Endothelial cell of umbilical vein (primary cell): ENCODE measurements around the gene PASK. TPM values are rescaled to one million over a fixed set of nuclear protein-coding genes. Genes with fewer than 3 reads are reported as not detected.

ENCODE experiments used
- BruUV-seq: library from RNA; stranded (reverse); fragments of 400-500 nt; replicated peaks from 2 replicates; lab custom pipeline; 2021; lab: Mats Ljungman, UMichigan
- CTCF ChIA-PET: fragments of 300-600, 350-600 bp; sonication (Branson Sonifier 250); formaldehyde crosslinking; loops from one replicate; lab custom pipeline; 2021; ENCODE audit warnings: antibody characterized with exemption, inconsistent platforms; lab: Charles Lee
- POLR2A ChIA-PET: fragments of 300-600, 350-600 bp; sonication (Branson Sonifier 250); formaldehyde crosslinking; loops from one replicate; lab custom pipeline; 2021; ENCODE audit warnings: antibody characterized with exemption, inconsistent platforms; lab: Charles Lee
- DNase-seq: peaks from one replicate; pipeline ENCODE4 v3.0.0-alpha.2; 2011; ENCODE audit warnings: low read depth, low spot score
- FAIRE-seq: peaks from 2 replicates; lab custom pipeline; 2011; peaks lifted over from hg19 to GRCh38; lab: Jason Lieb, UNC
- H2AFZ ChIP-seq: 2 replicates; pipeline ENCODE4 v1.6.0; 2012; ENCODE audit warnings: low read depth, low read length, control low read depth, inconsistent platforms
- H3K27ac ChIP-seq: 2 replicates; pipeline ENCODE4 v1.5.1; 2011; ENCODE audit warnings: low read depth, mild to moderate bottlenecking, control low read depth, low read length, moderate library complexity; ENCODE audit not compliant: insufficient read depth
- H3K27me3 ChIP-seq, 2 experiments: 2 replicates each; pipeline versions ENCODE4 v1.6.0 to v1.6.1; 2011; ENCODE audit warnings: low read length in 2 of 2, mixed read lengths in 1 of 2; ENCODE audit not compliant: control insufficient read depth in 2 of 2, insufficient read depth in 2 of 2
- H3K36me3 ChIP-seq, 2 experiments: 2 replicates in 1 of 2; 3 replicates in 1 of 2; pipeline ENCODE4 v1.5.1; 2011; ENCODE audit warnings: low read length in 2 of 2, mild to moderate bottlenecking in 1 of 2, moderate library complexity in 1 of 2; ENCODE audit not compliant: control insufficient read depth in 2 of 2, insufficient read depth in 2 of 2; ENCODE audit errors: extremely low read depth in 1 of 2
- H3K4me1 ChIP-seq: 3 replicates; pipeline ENCODE4 v1.5.1; 2011; ENCODE audit warnings: mild to moderate bottlenecking, low read length; ENCODE audit not compliant: control insufficient read depth, insufficient read depth; ENCODE audit errors: extremely low read depth
- H3K4me2 ChIP-seq: 2 replicates; pipeline ENCODE4 v1.6.1; 2011; ENCODE audit warnings: low read length, control low read depth, mixed read lengths; ENCODE audit not compliant: insufficient read depth
- H3K4me3 ChIP-seq, 3 experiments: fragments of 200-600 bp in 1 of 3; sonication (generic), shearing (Covaris generic) in 1 of 3; replicated peaks in 1 of 3; 2 replicates each; pipeline ENCODE4 v1.5.1; 2011 to 2016; ENCODE audit warnings: control low read depth in 3 of 3, low read length in 3 of 3, mild to moderate bottlenecking in 2 of 3, inconsistent platforms in 1 of 3, low read depth in 1 of 3, moderate library complexity in 1 of 3; ENCODE audit not compliant: insufficient read depth in 1 of 3
- H3K79me2 ChIP-seq: 2 replicates; pipeline ENCODE4 v1.6.0; 2012; ENCODE audit warnings: low read length, inconsistent platforms; ENCODE audit not compliant: control insufficient read depth, insufficient read depth
- H3K9ac ChIP-seq: replicated peaks from 2 replicates; pipeline ENCODE3; 2011; ENCODE audit warnings: low read length, control low read depth; ENCODE audit not compliant: insufficient read depth; ENCODE audit errors: extremely low read depth
- H3K9me1 ChIP-seq: replicated peaks from 3 replicates; pipeline ENCODE4 v1.6.0; 2011; ENCODE audit warnings: mild to moderate bottlenecking, low read length; ENCODE audit not compliant: control insufficient read depth, insufficient read depth; ENCODE audit errors: extremely low read depth
- H3K9me3 ChIP-seq: replicated peaks from 2 replicates; pipeline ENCODE4 v1.5.1; 2012; ENCODE audit warnings: low read length, inconsistent platforms; ENCODE audit not compliant: control insufficient read depth, insufficient read depth
- H4K20me1 ChIP-seq: replicated peaks from 2 replicates; pipeline ENCODE3; 2011; ENCODE audit warnings: mild to moderate bottlenecking, low read length; ENCODE audit not compliant: control insufficient read depth, insufficient read depth; ENCODE audit errors: extremely low read depth
- EZH2 ChIP-seq: IDR thresholded peaks from 2 replicates; pipeline ENCODE4 v1.6.1; 2012; ENCODE audit warnings: borderline replicate concordance, low read depth, mild to moderate bottlenecking, moderate library complexity, low read length, inconsistent platforms; ENCODE audit not compliant: severe bottlenecking
- FOS ChIP-seq: IDR thresholded peaks from 2 replicates; pipeline ENCODE4 v1.6.1; 2011; ENCODE audit warnings: mild to moderate bottlenecking, low read length, moderate library complexity, borderline replicate concordance; ENCODE audit not compliant: insufficient read depth
- GATA2 ChIP-seq: IDR thresholded peaks from 2 replicates; pipeline ENCODE4 v1.7.0; 2011; ENCODE audit warnings: low read depth, mild to moderate bottlenecking, moderate library complexity, mixed read lengths, low read length; ENCODE audit not compliant: insufficient read length, insufficient read depth
- JUN ChIP-seq: IDR thresholded peaks from 2 replicates; pipeline ENCODE4 v1.6.1; 2011; ENCODE audit warnings: borderline replicate concordance, low read depth; ENCODE audit not compliant: insufficient read length, insufficient read depth
- MAX ChIP-seq: IDR thresholded peaks from 2 replicates; pipeline ENCODE4 v1.6.1; 2011; ENCODE audit not compliant: insufficient read depth, insufficient read length
- MYC ChIP-seq: IDR thresholded peaks from one replicate; pipeline ENCODE4 v1.6.1; 2011; ENCODE audit warnings: mild to moderate bottlenecking, low read depth, low read length
- POLR2A ChIP-seq: IDR thresholded peaks from 2 replicates; pipeline ENCODE4 v1.6.1; 2012; ENCODE audit warnings: low read depth, mild to moderate bottlenecking, control low read depth, low read length
- POLR2AphosphoS5 ChIP-seq: IDR thresholded peaks from 2 replicates; pipeline ENCODE4 v1.6.1; 2012; ENCODE audit warnings: low read depth, mild to moderate bottlenecking, control low read depth, low read length, moderate library complexity; ENCODE audit not compliant: insufficient read depth
- dilution Hi-C: fragments of 300-500 bp; cut with MboI; formaldehyde crosslinking; loops from one replicate; pipeline ENCODE4 v1.15.0; 2019; ENCODE audit warnings: low sequenced_read_pairs; ENCODE audit not compliant: extremely low pct_ligation_motif_present
- intact Hi-C: fragments of 100-400 bp; cut with micrococcal nuclease; formaldehyde crosslinking; loops from one replicate; pipeline ENCODE4 v1.10.0; 2022
- polyA plus RNA-seq, 4 experiments: library from polyadenylated mRNA; depleted of rRNA in 3 of 4; stranded (reverse) in 3 of 4; unstranded in 1 of 4; fragments of >200 nt; gene quantifications; 2 replicates each; pipeline versions ENCODE4 v1.2.1 to v1.2.3, GENCODE V29; 2011 to 2012; ENCODE audit warnings: missing spikeins in 1 of 4
- total RNA-seq: library from RNA; stranded (reverse); gene quantifications from 2 replicates; pipeline ENCODE4 v1.2.3, GENCODE V29; 2021
- TF ChIP-seq, protein P1 (sequence below), 2 donors: IDR thresholded peaks; 1 replicate in 1 of 2; 2 replicates in 1 of 2; pipeline ENCODE4 v1.5.1; 2011; ENCODE audit warnings: low read length in 2 of 2, mild to moderate bottlenecking in 2 of 2, moderate library complexity in 2 of 2, control low read depth in 1 of 2, inconsistent platforms in 1 of 2, low read depth in 1 of 2; ENCODE audit not compliant: insufficient read depth in 1 of 2; ENCODE audit errors: extremely low read depth in 1 of 2

Gene PASK
- total and polyA plus RNA-seq, 2 donors (not counting 3 experiments of a cell fraction or from before 2014, with no cell fraction given) = 5.7 to 17.3 TPM

DNA sequence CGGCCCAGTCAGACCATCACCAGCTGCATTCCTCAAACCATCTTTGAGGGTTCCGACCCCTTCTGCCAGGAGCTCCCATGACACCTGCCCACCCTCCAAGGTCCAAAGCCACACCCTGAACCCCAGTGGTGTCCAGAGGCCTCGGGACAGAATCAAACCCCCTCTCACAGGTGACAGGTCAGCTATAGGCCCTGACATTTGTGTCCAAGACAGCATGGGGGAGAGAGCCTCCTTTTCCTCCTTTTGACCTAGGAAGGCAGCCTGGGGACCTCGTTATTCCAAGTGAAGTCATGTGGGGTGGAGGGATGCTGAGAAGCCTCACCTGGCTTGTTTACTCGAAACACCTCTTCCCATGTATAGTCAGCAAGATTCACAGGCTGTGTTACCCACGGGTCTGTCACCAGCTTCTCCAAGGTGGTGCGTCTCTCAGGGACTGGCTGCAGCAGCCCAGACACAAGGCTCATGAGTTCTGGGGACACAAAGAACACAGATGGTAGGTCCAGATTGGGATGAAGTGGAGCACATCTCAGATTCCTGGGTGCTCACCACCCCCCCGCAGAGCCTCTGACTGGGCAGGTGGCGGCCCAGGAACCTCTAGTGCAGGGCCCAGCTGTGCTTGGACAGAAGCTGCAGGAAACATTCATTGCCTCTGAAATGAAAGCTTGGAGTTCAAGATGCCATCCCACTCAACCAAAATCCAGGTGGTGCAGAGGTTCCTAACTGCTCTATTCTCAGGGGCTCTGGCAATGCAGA, 42.1 kb downstream of the PASK start:
- FAIRE-seq (no peak), DNase-seq (no peak)
- Histone ChIP-seq H3K9ac (no peak overlapping the region), H3K4me1 (peaks cover 5% of the 10 kb centered on the region), H3K4me3 (no peak overlapping the region), H3K79me2 (no peaks in the 10 kb centered on the region), H3K27ac (no peak overlapping the region), H3K9me1 (no peaks in the 10 kb centered on the region), H3K4me2 (no peak overlapping the region), H3K27me3 (no peaks in the 10 kb centered on the region), H2AFZ (no peak overlapping the region), H4K20me1 (no peaks in the 10 kb centered on the region), H3K36me3 (no peaks in the 10 kb centered on the region), H3K9me3 (no peaks in the 10 kb centered on the region)
- dilution Hi-C loops = no loop called here
- no peak for TF ChIP-seq POLR2A
- TF ChIP-seq GATA2 = no peak
- no peak for TF ChIP-seq JUN
- no peak for TF ChIP-seq EZH2
- TF ChIP-seq MAX = no peak
- TF ChIP-seq FOS = no peak
- TF ChIP-seq POLR2AphosphoS5 = no peak
- no peak for TF ChIP-seq MYC
- TF ChIP-seq, protein P1, sequence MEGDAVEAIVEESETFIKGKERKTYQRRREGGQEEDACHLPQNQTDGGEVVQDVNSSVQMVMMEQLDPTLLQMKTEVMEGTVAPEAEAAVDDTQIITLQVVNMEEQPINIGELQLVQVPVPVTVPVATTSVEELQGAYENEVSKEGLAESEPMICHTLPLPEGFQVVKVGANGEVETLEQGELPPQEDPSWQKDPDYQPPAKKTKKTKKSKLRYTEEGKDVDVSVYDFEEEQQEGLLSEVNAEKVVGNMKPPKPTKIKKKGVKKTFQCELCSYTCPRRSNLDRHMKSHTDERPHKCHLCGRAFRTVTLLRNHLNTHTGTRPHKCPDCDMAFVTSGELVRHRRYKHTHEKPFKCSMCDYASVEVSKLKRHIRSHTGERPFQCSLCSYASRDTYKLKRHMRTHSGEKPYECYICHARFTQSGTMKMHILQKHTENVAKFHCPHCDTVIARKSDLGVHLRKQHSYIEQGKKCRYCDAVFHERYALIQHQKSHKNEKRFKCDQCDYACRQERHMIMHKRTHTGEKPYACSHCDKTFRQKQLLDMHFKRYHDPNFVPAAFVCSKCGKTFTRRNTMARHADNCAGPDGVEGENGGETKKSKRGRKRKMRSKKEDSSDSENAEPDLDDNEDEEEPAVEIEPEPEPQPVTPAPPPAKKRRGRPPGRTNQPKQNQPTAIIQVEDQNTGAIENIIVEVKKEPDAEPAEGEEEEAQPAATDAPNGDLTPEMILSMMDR (IDR thresholded peaks at IDR 0.05; ENCODE audit: extremely low read depth in 1 of 2, insufficient read depth in 1 of 2, low read depth in 1 of 2, low read length in 2 of 2) = no peak
- intact Hi-C loops = no loop called here
- ChIA-PET POLR2A (no interaction called here), CTCF (no interaction called here)
- no TSS peak for BruUV-seq
